K562 (cell line): Measurements from ENCODE around the gene ACOT9. TPM values are rescaled to one million over a fixed set of nuclear protein-coding genes. Genes with fewer than 3 reads are reported as not detected.

Experiments
- CBX2 ChIP-seq: fragments of 200-600 bp; sonication (generic); IDR thresholded peaks from one replicate; pipeline ENCODE4 v1.6.1; 2012; ENCODE audit warnings: mild to moderate bottlenecking, low read length, inconsistent platforms; ENCODE audit not compliant: insufficient read depth, poor library complexity, severe bottlenecking
- COPS2 ChIP-seq: fragments of 450-650 bp; conservative IDR thresholded peaks from 2 replicates; pipeline ENCODE4 v1.6.1; 2016; ENCODE audit warnings: mild to moderate bottlenecking, moderate library complexity
- CTBP1 ChIP-seq: fragments of 450-650 bp; IDR thresholded peaks from 2 replicates; pipeline ENCODE4 v1.6.1; 2016; ENCODE audit warnings: borderline replicate concordance
- ERF ChIP-seq: fragments of 450-650 bp; formaldehyde crosslinking; IDR thresholded peaks from 2 replicates; pipeline ENCODE4 v1.4.0; 2020; ENCODE audit warnings: mild to moderate bottlenecking, mixed read lengths
- GABPB2 ChIP-seq: fragments of 250-450 bp; sonication (Bioruptor Pico); conservative IDR thresholded peaks from 2 replicates; pipeline ENCODE4 v1.5.1; 2021; ENCODE audit warnings: mild to moderate bottlenecking
- HCFC1 ChIP-seq: IDR thresholded peaks from 2 replicates; pipeline ENCODE4 v1.6.1; 2012; ENCODE audit warnings: low read depth, low read length, improper control_type of control experiment
- HMG20A ChIP-seq: fragments of 450-650 bp; formaldehyde crosslinking; conservative IDR thresholded peaks from 2 replicates; pipeline ENCODE4 v1.4.0; 2020; ENCODE audit warnings: mild to moderate bottlenecking, mixed read lengths
- HMG20B ChIP-seq: fragments of 250-450 bp; sonication (Bioruptor Pico); IDR thresholded peaks from 2 replicates; pipeline ENCODE4 v1.5.0; 2021; ENCODE audit warnings: mild to moderate bottlenecking
- KLF16 ChIP-seq: IDR thresholded peaks from 2 replicates; pipeline ENCODE4 v1.6.1; 2016; ENCODE audit warnings: antibody characterized with exemption
- MCM3 ChIP-seq: fragments of 450-650 bp; IDR thresholded peaks from 2 replicates; pipeline ENCODE4 v1.6.1; 2016
- NFE2 ChIP-seq: IDR thresholded peaks from 2 replicates; pipeline ENCODE4 v1.6.1; 2014; ENCODE audit warnings: antibody characterized with exemption, low read depth
- NFE2L1 ChIP-seq: fragments of 450-650 bp; IDR thresholded peaks from 2 replicates; pipeline ENCODE4 v1.6.1; 2016; ENCODE audit warnings: missing genetic modification characterization, low read depth, mild to moderate bottlenecking, missing compliant biosample characterization, moderate library complexity, borderline replicate concordance
- PCBP2 ChIP-seq: fragments of 200-400 bp; formaldehyde crosslinking; IDR thresholded peaks from 2 replicates; pipeline ENCODE4 v1.6.1; 2018; ENCODE audit warnings: low read length, low read depth, mild to moderate bottlenecking, moderate library complexity; ENCODE audit not compliant: poor library complexity, severe bottlenecking
- RBM15 ChIP-seq: fragments of 200-400 bp; formaldehyde crosslinking; IDR thresholded peaks from 2 replicates; pipeline ENCODE4 v1.6.1; 2018; ENCODE audit warnings: mild to moderate bottlenecking, low read length, moderate library complexity; ENCODE audit not compliant: insufficient read depth
- RHOXF2B ChIP-seq: fragments of 250-450 bp; sonication (Bioruptor Pico); conservative IDR thresholded peaks from 2 replicates; pipeline ENCODE4 v1.5.1; 2021
- U2AF1 ChIP-seq: fragments of 200-400 bp; formaldehyde crosslinking; optimal IDR thresholded peaks from 2 replicates; pipeline ENCODE3; 2017; ENCODE audit warnings: mild to moderate bottlenecking, low read depth, low read length, moderate library complexity
- ZBTB17 ChIP-seq: fragments of 450-650 bp; formaldehyde crosslinking; IDR thresholded peaks from 2 replicates; pipeline ENCODE4 v1.4.0; 2020; ENCODE audit warnings: mild to moderate bottlenecking
- ZNF347 ChIP-seq: fragments of 450-650 bp; formaldehyde crosslinking; IDR thresholded peaks from 2 replicates; pipeline ENCODE4 v1.4.0; 2020; ENCODE audit warnings: low read depth, mild to moderate bottlenecking, moderate library complexity
- polyA plus RNA-seq, 8 experiments: library from polyadenylated mRNA; depleted of rRNA in 4 of 8; stranded (reverse) in 5 of 8; unstranded in 3 of 8; fragments of >200 nt; fragmentation: Nextera tagmentation in 2 of 8; fragmentation: Illumina TruSeq in 1 of 8; extraction: Ambion mirVana in 2 of 8; extraction: Trizol in 1 of 8; gene quantifications; 2 replicates each; pipeline versions ENCODE4 v1.2.1 to v1.2.3, GENCODE V29; 2011 to 2014; ENCODE audit warnings: inconsistent platforms in 1 of 8, missing spikeins in 1 of 8
- total RNA-seq, 7 experiments: library from RNA; depleted of rRNA in 6 of 7; stranded (reverse); fragments of >200 nt in 6 of 7; fragmentation: Illumina TruSeq in 2 of 7; extraction: Trizol in 2 of 7; gene quantifications; 2 replicates each; pipeline versions ENCODE4 v1.2.1 to v1.2.3, GENCODE V29; 2011 to 2021; ENCODE audit warnings: low replicate concordance in 1 of 7
- TF ChIP-seq, protein P1 (sequence below): sonication (generic); formaldehyde crosslinking; IDR thresholded peaks from 2 replicates; pipeline ENCODE4 v1.8.0; 2023; ENCODE audit warnings: mild to moderate bottlenecking, missing genetic modification reagents
- TF ChIP-seq, protein P2 (sequence below): fragments of 450-650 bp; conservative IDR thresholded peaks from 2 replicates; pipeline ENCODE4 v1.6.1; 2016; ENCODE audit warnings: missing genetic modification characterization, low read depth, mild to moderate bottlenecking, missing compliant biosample characterization, moderate library complexity
- TF ChIP-seq, protein P3 (sequence below): fragments of 250-450 bp; sonication (Bioruptor Pico); IDR thresholded peaks from 2 replicates; pipeline ENCODE4 v1.4.0; 2020; ENCODE audit warnings: mild to moderate bottlenecking, moderate library complexity
- TF ChIP-seq, protein P4 (sequence below): fragments of 250-450 bp; sonication (Bioruptor Pico); IDR thresholded peaks from 2 replicates; pipeline ENCODE4 v1.5.0; 2020; ENCODE audit warnings: mild to moderate bottlenecking

The ACOT9 gene
- total and polyA plus RNA-seq, 9 of the 15 experiments (the other 6 are each of a cell fraction or from before 2014, with no cell fraction given): 31.2 to 80.9 (median 45.3) TPM

DNA sequence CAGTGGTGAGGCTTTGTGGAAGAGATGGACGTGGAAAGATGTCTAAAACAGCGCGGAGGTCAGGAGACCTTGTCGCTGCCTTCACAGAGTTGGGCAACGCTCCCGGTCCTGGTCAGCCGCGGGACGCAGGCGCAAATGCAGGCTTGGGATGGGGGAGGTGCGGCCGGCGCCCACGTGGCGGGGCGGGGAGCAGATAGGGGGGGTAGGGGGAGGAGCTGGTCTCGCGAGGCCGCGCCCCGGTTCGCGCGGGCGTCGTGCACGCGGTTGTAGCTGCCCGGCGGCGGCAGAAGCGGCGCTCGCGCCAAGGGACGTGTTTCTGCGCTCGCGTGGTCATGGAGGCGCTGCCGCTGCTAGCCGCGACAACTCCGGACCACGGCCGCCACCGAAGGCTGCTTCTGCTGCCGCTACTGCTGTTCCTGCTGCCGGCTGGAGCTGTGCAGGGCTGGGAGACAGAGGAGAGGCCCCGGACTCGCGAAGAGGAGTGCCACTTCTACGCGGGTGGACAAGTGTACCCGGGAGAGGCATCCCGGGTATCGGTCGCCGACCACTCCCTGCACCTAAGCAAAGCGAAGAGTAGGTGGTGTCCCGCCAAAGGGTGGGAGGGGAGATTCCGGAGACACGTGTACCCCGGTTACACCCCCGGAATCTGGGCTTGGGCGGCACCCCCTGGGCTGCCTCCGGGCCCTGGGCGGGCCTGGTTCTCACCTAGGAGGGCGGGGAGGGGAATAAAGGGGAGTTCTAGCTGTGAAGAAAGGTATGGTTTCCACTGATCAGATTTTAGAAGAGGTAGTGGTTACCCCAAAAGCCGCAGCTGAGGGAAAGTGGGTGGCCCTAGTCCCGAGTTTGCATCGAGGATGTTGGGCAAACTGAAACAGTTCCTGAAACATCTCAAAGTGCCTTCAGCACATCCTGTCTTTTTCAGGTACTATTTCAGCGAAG lies 75.6 kb downstream of the ACOT9 start, which contains the start of gene PRDX4 (continued):
- peak; percentile 49; the same call in 1 of the 2 replicates for TF ChIP-seq CTBP1
- no peak for TF ChIP-seq ZBTB17 (CRISPR knock-in tag)
- TF ChIP-seq, protein P1, sequence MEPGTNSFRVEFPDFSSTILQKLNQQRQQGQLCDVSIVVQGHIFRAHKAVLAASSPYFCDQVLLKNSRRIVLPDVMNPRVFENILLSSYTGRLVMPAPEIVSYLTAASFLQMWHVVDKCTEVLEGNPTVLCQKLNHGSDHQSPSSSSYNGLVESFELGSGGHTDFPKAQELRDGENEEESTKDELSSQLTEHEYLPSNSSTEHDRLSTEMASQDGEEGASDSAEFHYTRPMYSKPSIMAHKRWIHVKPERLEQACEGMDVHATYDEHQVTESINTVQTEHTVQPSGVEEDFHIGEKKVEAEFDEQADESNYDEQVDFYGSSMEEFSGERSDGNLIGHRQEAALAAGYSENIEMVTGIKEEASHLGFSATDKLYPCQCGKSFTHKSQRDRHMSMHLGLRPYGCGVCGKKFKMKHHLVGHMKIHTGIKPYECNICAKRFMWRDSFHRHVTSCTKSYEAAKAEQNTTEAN (CRISPR knock-in tag): no peak
- TF ChIP-seq HCFC1: peak; percentile 27
- TF ChIP-seq RHOXF2B (CRISPR knock-in tag): no peak
- TF ChIP-seq, protein P2, sequence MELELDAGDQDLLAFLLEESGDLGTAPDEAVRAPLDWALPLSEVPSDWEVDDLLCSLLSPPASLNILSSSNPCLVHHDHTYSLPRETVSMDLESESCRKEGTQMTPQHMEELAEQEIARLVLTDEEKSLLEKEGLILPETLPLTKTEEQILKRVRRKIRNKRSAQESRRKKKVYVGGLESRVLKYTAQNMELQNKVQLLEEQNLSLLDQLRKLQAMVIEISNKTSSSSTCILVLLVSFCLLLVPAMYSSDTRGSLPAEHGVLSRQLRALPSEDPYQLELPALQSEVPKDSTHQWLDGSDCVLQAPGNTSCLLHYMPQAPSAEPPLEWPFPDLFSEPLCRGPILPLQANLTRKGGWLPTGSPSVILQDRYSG (tag): no peak
- no peak for TF ChIP-seq HMG20A (CRISPR knock-in tag)
- TF ChIP-seq KLF16: no peak
- no peak for TF ChIP-seq CBX2
- no peak for TF ChIP-seq ZNF347 (CRISPR knock-in tag)
- TF ChIP-seq NFE2L1: no peak
- TF ChIP-seq U2AF1: no peak
- TF ChIP-seq NFE2: no peak
- no peak for TF ChIP-seq ERF
- no peak for TF ChIP-seq COPS2
- TF ChIP-seq, protein P3, sequence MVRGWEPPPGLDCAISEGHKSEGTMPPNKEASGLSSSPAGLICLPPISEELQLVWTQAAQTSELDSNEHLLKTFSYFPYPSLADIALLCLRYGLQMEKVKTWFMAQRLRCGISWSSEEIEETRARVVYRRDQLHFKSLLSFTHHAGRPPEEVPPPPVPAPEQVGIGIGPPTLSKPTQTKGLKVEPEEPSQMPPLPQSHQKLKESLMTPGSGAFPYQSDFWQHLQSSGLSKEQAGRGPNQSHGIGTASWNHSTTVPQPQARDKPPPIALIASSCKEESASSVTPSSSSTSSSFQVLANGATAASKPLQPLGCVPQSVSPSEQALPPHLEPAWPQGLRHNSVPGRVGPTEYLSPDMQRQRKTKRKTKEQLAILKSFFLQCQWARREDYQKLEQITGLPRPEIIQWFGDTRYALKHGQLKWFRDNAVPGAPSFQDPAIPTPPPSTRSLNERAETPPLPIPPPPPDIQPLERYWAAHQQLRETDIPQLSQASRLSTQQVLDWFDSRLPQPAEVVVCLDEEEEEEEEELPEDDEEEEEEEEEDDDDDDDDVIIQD (CRISPR knock-in tag): no peak
- no peak for TF ChIP-seq PCBP2
- TF ChIP-seq RBM15: no peak
- TF ChIP-seq HMG20B: no peak
- TF ChIP-seq GABPB2 (CRISPR knock-in tag): no peak
- TF ChIP-seq, protein P4, sequence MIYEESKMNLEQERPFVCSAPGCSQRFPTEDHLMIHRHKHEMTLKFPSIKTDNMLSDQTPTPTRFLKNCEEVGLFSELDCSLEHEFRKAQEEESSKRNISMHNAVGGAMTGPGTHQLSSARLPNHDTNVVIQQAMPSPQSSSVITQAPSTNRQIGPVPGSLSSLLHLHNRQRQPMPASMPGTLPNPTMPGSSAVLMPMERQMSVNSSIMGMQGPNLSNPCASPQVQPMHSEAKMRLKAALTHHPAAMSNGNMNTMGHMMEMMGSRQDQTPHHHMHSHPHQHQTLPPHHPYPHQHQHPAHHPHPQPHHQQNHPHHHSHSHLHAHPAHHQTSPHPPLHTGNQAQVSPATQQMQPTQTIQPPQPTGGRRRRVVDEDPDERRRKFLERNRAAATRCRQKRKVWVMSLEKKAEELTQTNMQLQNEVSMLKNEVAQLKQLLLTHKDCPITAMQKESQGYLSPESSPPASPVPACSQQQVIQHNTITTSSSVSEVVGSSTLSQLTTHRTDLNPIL: no peak
- no peak for TF ChIP-seq MCM3
